NCI-H1436 (cell line): Measurements from ENCODE around the gene LBH.

Experiments used
- DNase-seq: peaks from one replicate; lab custom pipeline; 2025; lab: John Stamatoyannopoulos, UW

Gene LBH

GRCh38 chr2:30235859-30236535 lies 4.7 kb downstream of the LBH start:
- no peak for DNase-seq

DNA sequence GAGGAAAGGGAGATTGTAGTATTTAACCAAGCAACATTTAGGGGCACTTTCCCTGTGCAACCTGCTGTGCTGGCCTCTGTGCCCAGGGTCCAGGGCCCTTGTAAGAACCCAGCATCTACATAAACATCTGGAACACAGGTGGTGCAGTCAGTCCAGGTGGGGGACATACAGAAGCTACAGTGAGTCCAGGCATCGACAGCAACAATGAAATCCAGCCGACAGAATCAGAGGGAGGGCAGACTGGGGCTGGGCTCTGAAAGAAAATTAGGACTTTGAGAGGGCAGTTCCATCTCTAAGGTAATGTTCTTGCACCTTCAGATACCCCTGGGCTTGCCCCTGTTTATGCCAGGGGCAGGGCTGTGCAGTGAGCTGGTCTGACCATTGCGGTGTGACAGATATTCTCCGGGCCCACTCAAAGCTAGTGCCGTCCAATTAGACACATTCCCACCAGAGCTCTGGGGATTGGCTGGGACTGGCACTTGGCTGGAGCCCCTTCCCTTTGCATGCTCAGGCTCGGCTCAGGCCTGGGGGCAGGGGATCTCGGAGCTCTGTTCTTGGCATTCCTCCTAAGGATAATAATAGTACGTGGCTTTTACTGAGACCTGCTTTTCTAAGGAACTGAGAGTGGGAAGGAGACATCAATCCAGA lies 5.4 kb downstream of the LBH start:
- DNase-seq: no peak

DNA sequence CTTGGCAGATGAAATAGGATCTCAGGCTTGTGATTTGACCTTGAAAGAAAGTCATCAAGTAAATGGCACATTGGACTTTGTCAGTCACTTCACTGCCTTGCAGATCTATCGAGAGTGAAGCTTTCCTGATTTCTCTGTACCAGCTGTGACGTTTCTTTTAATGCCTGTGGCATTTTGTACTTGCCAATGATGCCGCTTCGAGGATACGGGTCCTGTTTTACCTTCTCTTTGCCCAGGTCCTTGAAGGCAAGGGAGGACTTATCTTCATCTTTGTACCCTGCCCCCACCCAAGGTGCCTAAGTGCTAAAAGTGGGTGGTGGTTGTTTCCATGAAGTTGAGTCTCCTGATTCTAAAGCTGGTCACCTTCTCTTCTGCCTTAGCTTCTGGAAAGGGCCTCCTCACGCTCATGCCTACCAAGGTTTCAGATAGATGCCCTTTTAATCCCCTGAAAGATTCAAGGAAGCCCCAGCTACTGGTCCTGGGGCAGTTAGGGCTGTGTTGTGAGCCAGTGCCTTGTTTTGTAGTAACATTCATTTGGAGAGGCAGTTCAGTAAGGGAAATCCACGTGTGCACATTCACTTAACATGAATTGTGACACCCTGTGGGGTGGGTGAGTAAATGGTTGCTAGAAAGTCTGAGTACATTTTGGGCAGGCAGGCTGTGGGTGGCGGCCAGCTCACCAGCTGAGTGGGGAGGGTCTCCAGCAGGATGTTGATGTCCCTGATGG lies 6.1 kb downstream of the LBH start:
- no peak for DNase-seq

DNA sequence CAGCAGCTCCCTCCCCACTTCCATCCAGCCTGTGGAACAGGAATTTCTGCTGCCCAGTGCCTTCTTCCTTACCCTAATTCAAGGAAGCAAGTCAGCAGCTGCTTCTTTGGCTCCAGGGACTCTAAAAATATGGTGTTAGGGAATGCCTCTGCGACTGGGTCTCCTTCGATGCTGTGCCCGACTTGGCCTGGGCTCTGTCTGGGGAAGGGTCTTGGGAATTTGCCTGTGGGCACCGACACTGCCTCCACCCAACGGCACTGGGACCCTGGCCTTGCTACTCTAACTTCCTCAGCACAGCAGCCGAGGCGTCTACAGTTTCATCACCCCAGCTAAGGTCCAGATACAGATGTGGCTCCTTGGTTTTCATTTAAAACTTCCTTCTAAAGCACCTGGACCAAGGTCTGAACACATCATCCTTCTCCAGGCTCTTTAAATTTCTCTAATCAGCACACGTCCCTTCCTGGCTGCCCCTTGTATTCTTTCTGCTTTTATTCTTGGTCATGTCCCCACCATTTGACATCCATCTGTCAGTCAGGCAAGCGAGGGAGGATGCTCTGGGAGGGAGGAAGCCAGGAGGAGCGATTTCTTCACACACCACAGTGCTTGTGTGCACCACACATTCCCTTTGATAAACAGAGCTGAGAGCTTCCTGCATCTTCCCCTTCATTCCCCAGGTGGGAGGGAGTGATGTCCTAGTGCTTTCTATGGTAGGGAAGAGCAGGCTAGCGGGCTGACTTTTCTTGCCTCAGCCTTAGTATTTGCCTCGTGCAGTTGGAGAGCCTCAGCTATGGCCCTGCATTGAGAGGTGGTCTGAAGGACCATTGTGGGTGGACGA lies 6.8 kb downstream of the LBH start:
- no peak for DNase-seq

DNA sequence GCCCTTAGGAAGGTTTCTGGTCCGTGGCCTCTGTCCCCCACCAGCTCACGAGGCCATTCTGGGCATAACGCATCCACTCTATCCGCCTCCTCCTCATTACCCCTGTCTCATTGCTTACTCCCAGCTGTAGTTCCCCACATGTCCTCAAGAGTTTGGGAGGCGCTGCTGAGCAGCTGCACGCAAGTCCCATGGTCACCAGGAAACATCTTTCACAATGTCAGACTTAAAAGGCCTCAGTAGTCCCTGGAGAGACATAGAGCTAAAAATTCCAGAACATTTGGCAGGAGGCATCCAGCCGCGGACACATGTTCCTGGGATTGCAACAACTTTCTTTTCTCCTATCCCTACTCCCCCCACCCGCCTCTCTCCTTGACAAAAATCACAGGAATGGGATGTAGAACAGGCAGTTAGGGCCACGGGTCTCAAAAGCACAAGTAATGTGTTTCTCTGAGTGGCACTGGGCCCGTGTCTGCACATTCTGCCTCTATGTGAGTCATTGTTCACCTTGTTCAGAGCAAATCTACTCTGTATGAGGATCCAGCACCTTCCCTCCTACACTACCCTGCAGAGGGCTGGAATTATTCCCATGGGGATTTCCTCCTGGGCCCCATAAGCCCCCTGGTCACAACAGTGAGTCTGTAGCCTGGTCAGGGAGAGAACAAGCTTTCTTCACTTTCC lies 8.1 kb downstream of the LBH start:
- no peak for DNase-seq

GRCh38 chr2:30239986-30240752 lies 8.8 kb downstream of the LBH start:
- DNase-seq: no peak

DNA sequence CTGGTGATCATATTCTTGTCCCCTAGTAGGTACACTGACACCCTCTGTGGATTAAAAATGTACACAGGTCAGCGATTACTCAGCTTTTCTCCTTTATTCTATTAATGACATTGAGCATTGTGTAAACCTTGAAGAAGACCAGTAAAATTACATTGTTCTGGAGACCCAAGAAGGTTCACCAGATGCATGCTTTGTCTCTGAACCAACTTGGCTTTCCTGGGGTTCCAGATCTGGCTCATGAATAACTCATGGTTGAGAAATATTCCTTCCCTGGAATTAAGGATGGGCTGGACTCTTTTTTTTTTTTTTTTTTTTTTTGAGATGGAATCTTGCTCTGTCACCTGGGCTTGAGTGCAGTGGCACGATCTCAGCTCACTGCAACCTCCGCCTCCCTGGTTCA lies 11.9 kb downstream of the LBH start:
- DNase-seq: no peak

DNA sequence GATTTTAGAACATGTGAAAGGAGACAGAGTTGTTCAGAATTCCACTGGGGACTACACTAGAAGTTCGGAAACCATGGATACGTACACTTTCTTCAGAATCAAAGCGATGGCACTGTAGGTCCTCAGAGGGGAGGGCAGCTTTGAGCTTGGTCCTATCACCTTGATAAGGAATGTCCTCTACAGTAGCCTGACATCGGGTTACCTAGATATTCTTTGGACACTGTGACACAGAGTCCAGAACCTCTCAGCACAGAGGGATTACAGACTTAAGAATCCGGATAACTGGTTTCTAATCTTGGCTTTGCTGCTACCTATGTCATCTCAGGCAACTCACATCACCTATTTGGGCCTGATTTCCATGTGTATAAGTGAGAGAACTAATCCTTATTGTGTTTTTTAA lies 14.0 kb downstream of the LBH start:
- no peak for DNase-seq

DNA sequence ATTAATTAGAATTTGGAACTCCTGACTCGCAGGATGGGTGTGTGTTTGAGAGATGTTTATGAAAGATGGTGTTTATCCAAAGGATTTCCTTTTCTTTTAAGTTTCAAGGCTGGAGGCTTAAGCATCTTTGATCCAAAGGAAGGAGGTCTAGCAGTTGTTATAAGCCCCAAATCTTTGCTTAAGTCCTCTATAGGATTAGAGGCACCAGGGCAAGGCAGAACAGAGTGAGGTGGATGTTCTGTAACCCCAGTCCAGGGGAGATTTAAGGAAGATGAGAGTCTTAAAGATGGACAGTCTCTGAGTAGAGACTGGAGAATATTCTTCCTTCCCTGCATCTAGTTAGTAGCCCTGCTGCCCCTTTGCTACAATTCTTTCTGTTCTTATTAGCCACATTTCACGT lies 17.5 kb downstream of the LBH start:
- no peak for DNase-seq

- DNase-seq: no peak
Measured at GRCh38 chr2:30249354-30249753, 18.0 kb downstream of the LBH start.

DNA sequence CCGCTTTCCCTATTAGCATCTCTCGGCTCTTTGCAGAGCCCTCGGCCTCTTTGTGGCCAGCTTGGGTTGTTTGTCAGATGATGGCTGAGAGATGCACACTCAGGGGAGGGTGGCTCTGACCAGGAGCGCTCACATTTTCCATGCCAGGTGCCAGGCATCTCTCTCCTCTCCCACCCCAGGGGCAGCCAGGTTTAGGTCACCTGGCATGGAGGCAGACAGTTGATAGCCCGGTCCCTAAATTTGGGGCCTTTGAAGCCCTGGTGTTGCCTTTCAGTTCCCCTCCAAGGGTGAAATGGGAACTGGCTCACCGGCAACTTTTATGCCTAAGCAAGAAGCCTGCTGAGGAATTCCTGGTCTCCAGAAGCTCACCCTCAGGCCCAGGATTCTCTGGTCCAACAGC lies 19.1 kb downstream of the LBH start:
- DNase-seq: no peak

- no peak for DNase-seq
Measured at GRCh38 chr2:30252723-30253701, 21.7 kb downstream of the LBH start.

DNA sequence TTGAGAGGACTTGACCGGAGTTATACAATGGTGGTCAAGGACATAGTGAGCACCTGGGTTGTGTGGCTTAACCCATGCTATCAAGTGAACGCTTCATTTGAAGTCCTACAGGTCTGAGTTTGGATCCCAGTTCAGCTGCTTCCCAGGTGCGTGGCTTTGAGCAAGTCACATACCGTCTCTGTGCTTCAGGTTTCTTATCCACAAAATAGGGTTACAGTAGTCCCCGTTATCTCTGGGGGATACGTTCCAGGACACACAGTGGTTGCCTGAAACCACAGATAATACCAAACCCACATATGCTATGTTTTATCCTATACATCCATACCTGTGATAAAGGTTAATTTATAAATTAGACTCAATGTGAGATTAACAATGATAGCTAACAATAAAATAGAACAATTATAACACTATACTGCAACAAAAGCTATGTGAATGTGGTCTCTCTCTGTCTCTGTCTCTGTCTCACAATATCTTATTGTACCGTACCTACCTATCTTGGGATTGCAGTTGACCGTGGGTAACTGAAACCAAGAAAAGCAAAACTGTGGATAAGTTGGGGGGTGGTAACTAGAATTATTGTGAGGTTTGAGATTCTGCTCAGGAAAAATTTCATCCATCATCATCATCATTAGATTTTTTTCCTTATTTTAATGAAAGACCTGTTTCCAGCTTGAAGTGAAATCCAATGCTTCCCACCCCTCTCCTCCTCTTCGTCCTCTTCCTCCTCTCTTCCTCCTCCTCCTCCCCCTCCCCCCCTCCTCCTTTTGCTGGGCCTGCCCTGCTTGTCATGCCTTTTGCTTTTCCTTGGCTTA lies 22.7 kb downstream of the LBH start:
- no peak for DNase-seq

DNA sequence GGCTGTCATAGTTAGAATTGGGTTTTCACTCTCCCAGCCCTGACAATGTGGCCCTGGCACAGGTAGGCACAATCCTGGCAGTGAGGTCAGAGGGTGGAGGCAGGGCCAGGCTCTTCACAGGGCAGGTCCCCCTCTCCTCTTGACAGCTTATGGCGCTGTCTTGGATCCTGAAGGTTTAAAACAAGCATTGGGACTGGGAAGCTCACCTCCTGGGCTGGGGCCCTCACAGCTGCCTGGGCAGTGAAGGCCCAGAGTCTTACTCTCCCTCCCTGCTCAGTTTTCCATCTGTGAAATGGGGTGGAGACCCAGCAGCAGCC lies 23.3 kb downstream of the LBH start:
- DNase-seq: no peak

DNA sequence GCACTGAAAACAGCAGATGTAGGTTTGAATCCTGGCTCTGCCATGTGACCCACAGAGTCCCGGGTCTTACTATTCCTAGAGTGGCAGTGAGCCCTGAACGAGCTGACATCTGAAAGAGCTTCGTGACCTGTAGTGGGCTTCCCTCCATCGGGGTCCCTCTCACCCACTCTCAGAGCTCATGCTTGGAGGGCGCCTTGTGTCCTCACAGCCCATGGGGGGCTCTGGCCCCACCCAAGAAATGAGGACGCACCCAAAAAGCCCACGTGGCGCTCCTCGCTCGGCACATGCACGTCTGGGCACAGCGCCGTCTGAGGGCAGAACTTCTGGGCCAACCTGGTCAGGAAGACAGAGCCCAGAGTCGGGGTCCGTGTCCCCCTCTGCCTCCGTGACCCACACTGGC lies 23.7 kb downstream of the LBH start:
- no peak for DNase-seq

DNA sequence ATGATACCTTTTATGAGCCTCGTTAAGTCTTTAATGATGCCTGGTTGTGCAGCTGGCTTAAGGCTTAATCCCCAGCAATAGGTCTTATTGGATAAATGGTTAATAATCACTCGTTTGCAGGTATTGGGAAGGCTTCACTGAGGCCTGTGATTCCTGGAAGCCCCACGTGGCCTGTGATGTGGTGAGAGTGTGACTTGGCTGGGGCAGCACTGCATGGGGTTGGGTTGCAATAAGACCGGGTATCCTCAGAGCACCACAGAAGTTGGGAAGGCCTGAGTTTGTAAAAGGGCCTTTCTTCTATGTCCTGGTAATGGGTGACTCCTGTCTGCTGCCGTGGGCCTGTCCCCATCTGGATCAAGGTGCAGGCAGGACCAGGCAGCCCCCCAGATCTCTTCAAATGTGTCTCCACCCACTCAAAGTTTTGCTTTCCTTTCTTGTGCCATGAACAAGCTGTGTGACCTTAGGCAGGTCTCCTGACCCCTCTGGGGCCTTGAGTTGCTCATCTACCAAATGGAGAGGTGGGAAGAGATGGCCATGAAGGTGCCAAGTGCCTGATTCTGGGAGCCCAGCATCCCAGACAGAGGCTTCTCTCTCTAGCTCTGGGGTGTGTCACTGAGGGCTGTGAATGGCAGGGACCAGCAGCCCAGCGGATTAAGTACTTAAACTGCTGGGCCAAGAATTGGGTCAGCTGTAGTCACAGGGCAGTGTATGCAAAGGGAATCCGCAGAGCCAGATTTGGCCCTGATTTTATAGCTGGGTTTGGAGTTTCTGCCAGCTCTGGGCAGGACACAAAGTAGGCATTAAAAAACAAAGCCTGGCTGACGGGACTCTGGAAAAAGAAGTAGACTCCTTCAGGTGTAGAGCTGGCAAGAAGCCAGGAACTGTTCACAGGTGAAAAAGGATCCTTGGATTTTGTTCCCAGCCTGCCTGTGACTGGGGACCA lies 24.4 kb downstream of the LBH start:
- DNase-seq: no peak

GRCh38 chr2:30257266-30258214 lies 26.2 kb downstream of the LBH start:
- DNase-seq: no peak
